GM19463 (cell line): Measurements from ENCODE around the gene GATAD2A.
A peak's percentile ranks its signal among the peaks of the same experiment; 100 is the strongest.
"Not testable (repeated sequence)": the region's sequence is repeated elsewhere in the genome, so short reads cannot be mapped to it uniquely, and the experiment has no call there.

ENCODE experiments used
- ATAC-seq: cut with Tn5 transposase; IDR thresholded peaks from one replicate; pipeline ENCODE4 v1.9.1; 2021; ENCODE audit warnings: mild to moderate bottlenecking, moderate library complexity; ENCODE audit not compliant: unreplicated experiment

Gene GATAD2A

GRCh38 chr19:19385896-19386869, 19.3 kb upstream of the GATAD2A start:
- ATAC-seq: peak; percentile 10

GRCh38 chr19:19387108-19387507, 18.4 kb upstream of the GATAD2A start:
- no peak for ATAC-seq

- ATAC-seq: no peak
Measured at GRCh38 chr19:19388568-19389555, 16.6 kb upstream of the GATAD2A start.

GRCh38 chr19:19389683-19390082, 15.8 kb upstream of the GATAD2A start:
- ATAC-seq: not testable (repeated sequence)

GRCh38 chr19:19394333-19394732, 11.1 kb upstream of the GATAD2A start:
- not testable (repeated sequence) for ATAC-seq

- ATAC-seq: no peak
Measured at GRCh38 chr19:19399733-19400433, 5.6 kb upstream of the GATAD2A start.

- ATAC-seq: no peak
Measured at GRCh38 chr19:19402656-19403372, 2.7 kb upstream of the GATAD2A start.

GRCh38 chr19:19403373-19403901, 2.0 kb upstream of the GATAD2A start:
- ATAC-seq: no peak

GRCh38 chr19:19405971-19406877, 749 bp downstream of the GATAD2A start:
- ATAC-seq: no peak

- ATAC-seq: peak; percentile 37
Measured at GRCh38 chr19:19406878-19407632, 1.6 kb downstream of the GATAD2A start.

- ATAC-seq: no peak
Measured at GRCh38 chr19:19407633-19407930, 2.1 kb downstream of the GATAD2A start.

GRCh38 chr19:19409205-19409604, 3.7 kb downstream of the GATAD2A start:
- ATAC-seq: no peak

GRCh38 chr19:19409631-19410030, 4.2 kb downstream of the GATAD2A start:
- no peak for ATAC-seq

GRCh38 chr19:19410553-19411550, 5.4 kb downstream of the GATAD2A start:
- no peak for ATAC-seq

GRCh38 chr19:19416280-19416679, 10.8 kb downstream of the GATAD2A start:
- ATAC-seq: no peak

GRCh38 chr19:19417046-19417445, 11.6 kb downstream of the GATAD2A start:
- no peak for ATAC-seq

GRCh38 chr19:19417628-19418245, 12.3 kb downstream of the GATAD2A start:
- no peak for ATAC-seq
